Renal cortical epithelial cell (primary cell): Measurements from ENCODE around the gene OGA. TPM values are rescaled to one million over a fixed set of nuclear protein-coding genes. Genes with fewer than 3 reads are reported as not detected.

ENCODE experiments used
- DNase-seq: peaks from one replicate; pipeline ENCODE4 v3.0.0-alpha.2; 2011; ENCODE audit warnings: low read depth
- total RNA-seq: library from RNA; depleted of rRNA; stranded (reverse); fragments of >200 nt; gene quantifications from 2 replicates; pipeline ENCODE4 v1.2.3, GENCODE V29; 2014

Gene OGA
- 67.0 and 116 TPM in 2 replicates for total RNA-seq

DNA sequence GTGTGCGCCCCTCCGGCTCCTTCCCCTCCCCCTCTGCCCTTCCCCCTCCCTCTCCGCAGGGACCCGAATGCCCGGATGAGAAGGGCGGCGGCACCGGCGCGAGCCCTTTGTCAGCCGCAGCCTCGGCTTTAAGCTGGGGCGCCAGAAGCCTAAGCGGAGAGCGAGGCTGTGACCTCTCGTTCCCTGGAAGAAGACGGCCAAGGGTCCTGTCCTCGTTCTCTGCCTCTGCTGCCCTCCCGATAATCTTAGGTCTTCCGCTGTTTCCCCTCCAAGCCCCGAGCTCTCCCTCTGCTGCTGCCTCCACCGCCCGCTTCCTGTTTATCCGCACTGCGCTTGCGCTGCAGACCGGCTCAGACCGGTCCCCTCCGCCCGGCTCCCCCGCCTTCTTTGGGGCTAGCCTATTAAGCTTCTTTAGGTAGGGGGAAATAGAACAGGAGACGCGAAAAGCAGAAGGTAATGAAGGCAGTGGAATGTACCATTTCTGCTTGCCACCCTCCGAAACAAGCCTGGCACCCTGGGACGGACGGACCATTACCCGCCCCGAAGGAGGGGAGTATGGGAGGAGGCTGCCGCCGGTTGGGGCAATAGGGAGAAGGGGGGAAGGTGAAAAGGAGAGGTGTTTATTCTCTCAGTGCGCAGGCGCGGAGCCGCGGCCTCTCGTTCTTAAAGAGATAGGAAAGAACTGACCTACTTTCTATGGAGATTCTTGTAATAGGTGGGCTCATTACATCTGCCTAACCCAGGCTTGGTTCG is at the start of gene OGA:
Gene OGA, minus strand, starts transcription at position 326 of the 753 bp plus-strand sequence. CDS start 422 bp downstream, outside the sequence.
- DNase-seq = peak; percentile 100

DNA sequence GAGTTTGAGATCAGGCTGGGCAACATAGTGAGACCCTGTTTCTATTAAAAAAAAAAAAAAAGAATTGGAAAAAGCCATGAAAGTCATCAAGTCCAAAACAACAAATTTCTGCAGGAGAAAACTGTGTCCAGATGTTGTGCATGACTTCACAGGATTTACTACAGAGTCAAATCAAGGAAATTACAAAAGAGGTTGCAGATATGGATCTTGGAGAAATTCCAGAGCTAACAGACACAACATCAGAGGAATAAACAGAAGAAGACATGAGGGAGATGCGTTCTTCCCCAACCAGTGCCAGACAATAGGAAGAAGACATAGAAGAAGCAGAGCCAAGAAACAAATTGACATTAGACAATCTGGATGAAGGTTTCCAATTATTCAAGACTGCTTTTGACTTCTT is 49.7 kb upstream of the OGA start:
- DNase-seq = no peak

DNA sequence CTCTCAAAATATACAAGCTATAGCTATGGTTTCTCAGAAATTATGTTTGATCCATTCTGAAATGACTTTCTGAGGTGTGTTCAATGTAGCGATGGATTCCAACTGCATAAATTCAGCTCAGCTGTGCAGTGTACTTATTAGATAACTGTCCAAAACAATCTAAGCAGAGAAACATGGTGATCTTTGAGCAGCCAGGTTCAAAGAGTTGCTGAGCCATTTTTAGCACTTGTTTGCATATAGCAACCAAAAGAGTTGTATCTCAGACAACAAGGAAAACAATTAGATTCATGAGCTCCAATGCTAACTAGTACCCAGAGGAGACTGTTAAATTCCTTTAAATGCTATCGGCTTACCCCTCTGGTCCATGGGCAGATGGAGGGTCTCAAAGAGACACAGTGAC is 41.3 kb upstream of the OGA start:
- DNase-seq = no peak

GRCh38 chr10:101858723-101859500 is 40.7 kb upstream of the OGA start:
- no peak for DNase-seq

- DNase-seq = no peak
These were observed 39.7 kb upstream of the OGA start for GRCh38 chr10:101857802-101858476.

- no peak for DNase-seq
These were observed 38.4 kb upstream of the OGA start for GRCh38 chr10:101856626-101857025.

DNA sequence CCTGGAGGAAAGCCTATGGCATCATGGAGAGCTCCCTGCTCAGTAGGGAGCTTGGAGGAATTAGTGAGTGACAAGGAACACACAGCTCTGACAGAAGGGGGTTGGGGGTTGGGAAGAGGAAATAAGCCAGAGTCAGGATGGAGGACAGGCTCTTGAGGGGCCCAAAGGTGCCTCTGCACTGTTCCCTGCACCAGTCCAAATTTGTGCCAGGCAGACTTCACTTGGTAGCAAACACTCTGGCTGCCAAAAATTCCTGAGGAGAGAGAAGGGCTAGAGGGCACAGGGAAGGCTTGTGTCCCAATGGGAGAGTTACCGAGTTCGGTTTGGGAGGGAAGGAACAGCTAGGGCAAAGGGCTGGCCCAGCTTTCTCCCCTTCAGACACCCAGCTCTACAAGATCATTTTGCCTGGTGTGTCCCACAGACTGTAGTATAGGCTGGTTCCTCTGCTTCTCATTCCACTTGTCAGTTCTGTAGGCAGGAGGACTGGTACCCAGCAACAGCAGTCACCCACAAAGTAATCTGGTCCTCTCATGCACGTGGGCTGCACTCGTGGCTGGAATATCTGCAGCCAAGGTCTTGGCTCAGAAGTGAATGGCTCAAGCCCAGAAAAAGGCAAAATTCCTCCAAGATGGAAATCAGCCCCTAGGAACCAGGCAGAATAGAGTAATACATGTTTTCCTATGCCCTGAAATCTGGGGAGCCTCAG is 33.3 kb upstream of the OGA start:
- no peak for DNase-seq

GRCh38 chr10:101850749-101851148 is 32.5 kb upstream of the OGA start:
- DNase-seq = no peak

GRCh38 chr10:101848894-101849351 is 30.7 kb upstream of the OGA start:
- no peak for DNase-seq

DNA sequence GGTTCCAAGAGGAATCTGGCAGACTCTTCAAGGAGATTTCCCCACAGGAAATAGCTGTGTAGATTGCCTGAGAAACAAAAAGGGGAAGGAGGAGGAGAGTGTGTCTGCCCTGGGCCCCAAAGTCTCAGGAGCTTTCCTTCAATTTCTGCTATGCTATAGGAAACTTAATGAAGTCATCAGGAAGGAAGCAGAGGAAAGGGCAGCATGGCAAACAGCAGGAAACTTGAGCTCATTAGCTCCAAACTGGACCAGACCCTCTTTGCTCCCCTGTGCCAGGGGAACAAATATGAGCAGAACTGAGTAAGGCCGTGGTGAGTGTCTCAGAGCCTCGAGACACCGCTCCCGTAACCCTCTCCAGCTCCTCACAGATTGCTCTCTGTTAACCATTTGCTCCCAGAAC is 30.2 kb upstream of the OGA start:
- DNase-seq = no peak

DNA sequence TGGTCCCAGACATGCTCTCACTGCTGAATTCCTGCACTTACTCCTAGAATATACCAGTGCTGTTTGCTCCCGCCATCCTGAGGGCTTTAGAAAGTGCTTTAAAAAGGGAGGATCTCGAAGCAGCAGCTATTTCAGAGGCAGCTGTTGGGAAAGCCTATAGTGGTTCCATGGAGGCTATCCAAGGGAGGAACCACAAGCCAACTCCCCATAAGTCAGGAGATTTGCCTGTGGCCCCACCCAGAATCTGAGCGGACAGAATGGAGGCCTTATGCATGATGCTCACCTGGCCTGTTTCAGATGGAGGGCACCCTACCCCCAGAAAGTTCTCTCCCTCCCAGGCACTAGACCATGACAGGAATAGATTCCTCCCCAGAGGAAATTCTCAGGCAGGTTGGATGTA is 27.6 kb upstream of the OGA start:
- no peak for DNase-seq

DNA sequence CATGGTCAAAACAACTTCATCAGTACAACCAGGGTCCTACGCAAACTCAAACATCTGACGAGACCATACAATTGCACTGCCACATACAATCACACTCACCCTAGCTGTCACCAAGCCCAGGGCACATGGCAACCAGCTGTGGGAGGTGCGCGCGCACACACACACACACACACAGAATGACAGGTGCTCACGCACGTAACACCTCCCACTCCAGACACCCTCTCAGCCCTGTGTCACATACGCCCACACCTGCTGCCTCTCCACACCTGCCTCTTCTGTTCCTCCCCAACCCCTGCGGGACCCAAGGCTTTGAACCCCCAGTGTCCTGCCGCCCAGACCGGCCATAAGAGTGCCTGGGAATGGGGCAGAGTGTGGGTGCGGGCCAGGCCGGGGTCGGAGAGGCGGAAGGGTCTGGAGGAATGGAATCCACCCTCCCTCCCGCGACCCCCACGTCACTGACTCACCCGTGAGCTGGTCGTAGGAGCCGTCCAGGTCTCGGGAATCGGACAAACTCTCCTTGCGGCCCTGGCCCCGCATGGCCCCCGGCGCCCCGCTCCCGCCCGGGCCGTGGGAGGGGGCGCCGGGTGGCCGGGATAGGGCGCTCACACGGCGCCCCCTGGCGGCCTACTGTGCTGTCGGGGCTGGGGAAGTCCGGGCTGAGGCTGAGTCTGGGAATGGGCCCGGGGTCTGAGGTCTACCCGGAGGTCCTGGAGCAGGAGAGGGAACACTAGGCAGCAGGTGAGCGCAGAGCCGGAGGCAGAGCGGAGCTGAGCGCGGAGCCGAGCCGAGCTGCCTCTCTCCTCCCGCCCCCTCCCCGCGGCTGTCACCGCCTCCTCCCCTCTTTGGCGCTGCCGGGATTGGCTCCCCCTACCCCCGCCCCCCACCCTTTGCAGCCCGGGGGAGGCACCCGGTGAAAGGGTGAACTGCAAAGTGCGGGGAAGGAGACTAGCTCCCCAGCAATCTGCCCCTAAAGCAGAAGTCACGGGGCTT is 25.1 kb upstream of the OGA start, which contains the start of gene KCNIP2:
Gene KCNIP2, minus strand, starts transcription at position 769 of the 990 bp plus-strand sequence. Its CDS starts 232 bp downstream, at position 537.
- DNase-seq = no peak

- no peak for DNase-seq
These were observed 23.6 kb upstream of the OGA start for GRCh38 chr10:101841826-101842225.

DNA sequence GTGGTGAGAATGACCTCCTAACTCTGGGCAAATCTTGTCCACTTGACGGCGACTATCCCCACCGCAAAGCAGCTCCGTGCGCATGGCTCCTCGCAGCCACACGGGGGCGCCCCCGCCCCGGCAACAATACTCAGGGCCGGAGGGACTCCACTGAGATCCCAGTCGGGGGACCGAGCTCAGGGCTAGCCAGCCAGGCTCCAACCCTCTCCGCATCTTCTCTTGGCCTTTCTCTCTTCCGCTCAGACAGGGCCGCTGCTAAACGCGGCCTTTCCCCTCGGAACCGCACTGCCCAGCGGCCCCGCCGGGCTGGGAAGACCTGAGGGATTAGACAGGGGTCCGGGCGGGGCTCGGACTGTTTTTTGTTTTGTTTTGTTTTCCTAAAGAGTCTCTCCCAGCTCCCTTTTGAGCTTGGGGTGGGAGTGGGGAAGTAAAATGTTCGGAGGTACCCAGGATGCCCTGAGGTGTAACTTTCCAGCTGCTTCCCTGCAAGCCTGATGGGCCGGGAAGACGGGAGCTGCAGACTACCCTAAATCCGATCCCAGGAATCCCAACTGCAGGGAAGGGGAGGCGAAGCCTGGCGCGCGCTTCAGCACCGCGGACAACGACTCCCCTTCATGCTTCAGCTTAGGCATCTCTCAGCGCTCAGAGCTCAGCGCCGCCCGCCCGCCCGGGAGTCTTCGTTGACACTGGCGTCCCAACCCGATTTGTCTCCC is 22.7 kb upstream of the OGA start:
- peak; percentile 60 for DNase-seq

GRCh38 chr10:101840102-101840684 is 21.9 kb upstream of the OGA start:
- no peak for DNase-seq

DNA sequence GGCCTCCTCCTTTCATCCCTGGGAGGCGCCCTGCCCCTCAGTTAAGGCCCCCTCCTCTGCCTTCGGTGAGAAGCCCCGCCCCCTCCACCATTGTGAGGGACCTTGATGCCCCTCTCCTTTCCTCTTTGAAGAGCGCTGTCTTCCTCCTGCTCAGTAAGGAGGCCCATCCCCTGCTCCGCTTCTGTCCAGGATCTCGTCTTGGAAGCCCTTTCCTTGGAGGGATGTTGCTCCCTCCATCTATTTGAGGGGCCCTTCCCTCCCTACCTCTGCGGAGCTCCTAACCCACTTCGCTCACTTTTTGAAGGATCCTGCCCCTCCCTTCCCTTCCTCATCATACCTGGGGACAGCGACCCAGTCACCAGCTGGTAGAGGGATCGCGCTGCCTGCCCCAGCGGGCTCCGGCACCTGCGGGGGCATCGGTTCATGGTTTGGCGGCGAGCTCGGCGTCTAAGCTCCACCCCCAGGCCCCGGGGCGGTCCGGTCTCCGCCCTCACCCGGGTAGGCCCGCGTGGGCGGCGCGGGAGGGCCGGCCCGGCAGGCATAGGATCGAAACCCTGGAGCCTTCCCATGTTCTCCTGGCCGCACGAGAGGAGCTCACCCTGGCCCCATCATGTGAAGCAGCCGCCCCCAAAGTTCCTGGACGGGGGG is 21.3 kb upstream of the OGA start:
- DNase-seq = no peak

DNA sequence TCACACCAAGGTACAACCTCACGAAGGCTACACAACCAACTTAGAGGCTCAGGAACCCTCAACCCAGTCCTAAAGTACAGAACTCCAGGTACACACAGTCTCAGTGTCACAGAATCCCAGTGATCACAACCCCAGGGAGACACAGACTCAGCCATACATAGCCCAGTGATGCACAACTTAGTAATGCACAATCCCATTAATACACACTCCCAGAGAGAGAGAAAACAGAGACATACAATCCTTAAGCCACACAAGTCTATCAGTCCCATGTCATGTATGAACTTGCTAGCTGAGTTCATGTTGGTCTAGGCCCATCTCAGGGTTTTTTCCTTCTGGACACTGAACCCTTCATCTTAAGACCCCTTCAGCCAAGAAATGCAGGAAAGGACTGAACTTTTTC is 20.8 kb upstream of the OGA start:
- DNase-seq = no peak

GRCh38 chr10:101838416-101838970 is 20.2 kb upstream of the OGA start:
- no peak for DNase-seq

DNA sequence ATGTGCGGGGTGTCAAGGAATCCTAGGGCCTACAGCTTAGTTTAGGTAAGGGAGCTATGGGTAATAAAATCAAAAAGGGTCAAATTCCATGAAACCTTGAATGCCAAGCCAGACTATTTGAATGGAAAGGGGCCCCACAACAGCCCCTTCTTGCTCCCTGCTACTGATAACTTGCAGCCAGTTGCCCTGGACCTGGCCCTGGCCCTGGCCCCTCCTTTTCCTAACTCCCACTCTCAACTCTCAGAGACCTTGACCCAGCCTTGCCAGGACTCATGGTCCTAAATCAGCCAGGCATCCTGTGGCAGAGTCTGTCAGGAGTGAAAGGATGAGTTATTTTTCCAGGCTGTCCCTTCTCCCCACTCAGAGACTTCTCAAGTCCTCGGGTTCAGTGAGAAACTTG is 19.5 kb upstream of the OGA start:
- DNase-seq = no peak
